HCT116 (cell line): ENCODE measurements around the gene IMPDH1. TPM values are rescaled to one million over a fixed set of nuclear protein-coding genes. Genes with fewer than 3 reads are reported as not detected.

Experiments
- ATAC-seq: fragments of 200-7000 bp; cut with Tn5 transposase; 2 replicates; pipeline ENCODE4 v1.9.1; 2020; ENCODE audit warnings: mild to moderate bottlenecking, moderate library complexity
- BruUV-seq: library from RNA; stranded (reverse); fragments of 400-500 nt; replicated peaks from 2 replicates; lab custom pipeline; 2021; lab: Mats Ljungman, UMichigan
- CTCF ChIA-PET: fragments of 300-600 bp; sonication (Branson Sonifier 250); formaldehyde crosslinking; loops from one replicate; lab custom pipeline; 2021; ENCODE audit warnings: antibody characterized with exemption; lab: Charles Lee
- POLR2A ChIA-PET: fragments of 300-600, 350-600 bp; sonication (Branson Sonifier 250); formaldehyde crosslinking; loops from one replicate; lab custom pipeline; 2021; ENCODE audit warnings: antibody characterized with exemption; lab: Charles Lee
- RAD21 ChIA-PET, 2 experiments: fragments of 300-600 bp; sonication (Branson Sonifier 250); formaldehyde crosslinking; loops; one replicate each; lab custom pipeline; 2023; ENCODE audit warnings: low total read pairs in 2 of 2; ENCODE audit not compliant: uncharacterized antibody in 2 of 2, unreplicated experiment in 2 of 2, low non-redundant PET in 1 of 2; lab: Charles Lee
- DNase-seq: peaks from one replicate; pipeline ENCODE4 v3.0.0-alpha.2; 2010; ENCODE audit warnings: low read depth, low spot score
- H2AFZ ChIP-seq: fragments of 200-600 bp; shearing (Covaris generic), sonication (generic); 2 replicates; pipeline ENCODE4 v1.6.1; 2017; ENCODE audit warnings: low read depth, mixed run types, mixed read lengths, antibody characterized with exemption, low read length; ENCODE audit not compliant: poor library complexity, severe bottlenecking
- H3K27ac ChIP-seq: 2 replicates; pipeline ENCODE4 v1.5.1; 2012; ENCODE audit warnings: low read depth, low read length
- H3K27me3 ChIP-seq: fragments of 200-600 bp; sonication (generic); 2 replicates; pipeline ENCODE4 v1.6.1; 2016; ENCODE audit warnings: mixed run types, low read length, mixed read lengths; ENCODE audit not compliant: insufficient read depth
- H3K36me3 ChIP-seq, 2 experiments: fragments of 200-500 bp in 1 of 2; fragments of 200-600 bp in 1 of 2; sonication (Bioruptor generic) in 1 of 2; sonication (generic) in 1 of 2; 2 replicates each; pipeline versions ENCODE4 v1.5.1 to v1.6.1; 2014 to 2016; ENCODE audit warnings: low read length in 2 of 2, inconsistent platforms in 1 of 2, mixed read lengths in 1 of 2, mixed run types in 1 of 2; ENCODE audit not compliant: insufficient read depth in 2 of 2, control insufficient read depth in 1 of 2
- H3K4me1 ChIP-seq, 2 experiments: fragments of 200-600 bp in 1 of 2; sonication (generic) in 1 of 2; 2 replicates each; pipeline versions ENCODE4 v1.5.1 to v1.6.1; 2012 to 2017; ENCODE audit warnings: low read length in 2 of 2, inconsistent platforms in 1 of 2, mild to moderate bottlenecking in 1 of 2, mixed read lengths in 1 of 2, mixed run types in 1 of 2, moderate library complexity in 1 of 2; ENCODE audit not compliant: insufficient read depth in 2 of 2, control insufficient read depth in 1 of 2
- H3K4me2 ChIP-seq: fragments of 200-600 bp; sonication (generic); 2 replicates; pipeline ENCODE4 v1.6.1; 2017; ENCODE audit warnings: mixed run types, low read length, mixed read lengths
- H3K4me3 ChIP-seq, 2 experiments: fragments of 200-600 bp in 1 of 2; sonication (generic) in 1 of 2; replicated peaks in 1 of 2; 2 replicates each; pipeline ENCODE4 v1.5.1; 2011 to 2016; ENCODE audit warnings: low read length in 2 of 2, control low read depth in 1 of 2, low read depth in 1 of 2, mild to moderate bottlenecking in 1 of 2, mixed read lengths in 1 of 2, mixed run types in 1 of 2
- H3K79me2 ChIP-seq: fragments of 200-600 bp; sonication (generic); 2 replicates; pipeline ENCODE4 v1.6.1; 2017; ENCODE audit warnings: mild to moderate bottlenecking, mixed run types, low read length, moderate library complexity, mixed read lengths; ENCODE audit not compliant: insufficient read depth
- H3K9ac ChIP-seq: fragments of 200-600 bp; sonication (generic); 2 replicates; pipeline ENCODE4 v1.6.1; 2016; ENCODE audit warnings: low read length, mixed read lengths
- H3K9me2 ChIP-seq: fragments of 200-600 bp; sonication (generic), shearing (Covaris generic); 2 replicates; pipeline ENCODE4 v1.6.1; 2017; ENCODE audit warnings: mixed run types, mild to moderate bottlenecking, moderate library complexity; ENCODE audit not compliant: insufficient read depth
- H3K9me3 ChIP-seq, 2 experiments: fragments of 200-500 bp in 1 of 2; fragments of 200-600 bp in 1 of 2; sonication (Bioruptor generic) in 1 of 2; sonication (generic) in 1 of 2; 2 replicates each; pipeline ENCODE4 v1.6.1; 2014 to 2017; ENCODE audit warnings: low read length in 2 of 2, mixed read lengths in 2 of 2, inconsistent platforms in 1 of 2, low read depth in 1 of 2, mild to moderate bottlenecking in 1 of 2, mixed run types in 1 of 2, moderate library complexity in 1 of 2; ENCODE audit not compliant: control insufficient read depth in 1 of 2, insufficient read depth in 1 of 2
- H4K20me1 ChIP-seq: fragments of 200-600 bp; sonication (generic), shearing (Covaris generic); 2 replicates; pipeline ENCODE4 v1.6.1; 2017; ENCODE audit warnings: mixed run types, mild to moderate bottlenecking, moderate library complexity; ENCODE audit not compliant: insufficient read depth
- CEBPB ChIP-seq: IDR thresholded peaks from 2 replicates; pipeline ENCODE4 v1.6.1; 2012; ENCODE audit warnings: low read depth
- ELF1 ChIP-seq: IDR thresholded peaks from 2 replicates; pipeline ENCODE4 v1.6.1; 2012; ENCODE audit warnings: low read depth, borderline replicate concordance
- JUND ChIP-seq: IDR thresholded peaks from 2 replicates; pipeline ENCODE4 v1.6.1; 2012
- SP1 ChIP-seq: IDR thresholded peaks from 2 replicates; pipeline ENCODE4 v1.6.1; 2012; ENCODE audit warnings: low read depth
- ZNF274 ChIP-seq: fragments of 200-500 bp; sonication (Bioruptor generic); IDR thresholded peaks from 2 replicates; pipeline ENCODE4 v1.6.1; 2014; ENCODE audit warnings: mild to moderate bottlenecking, low read depth, low read length, inconsistent platforms
- intact Hi-C: fragments of 100-400 bp; cut with micrococcal nuclease; formaldehyde crosslinking; loops from 2 replicates; pipeline ENCODE4 v1.10.0; 2022
- total RNA-seq: library from RNA; stranded (reverse); gene quantifications from one replicate; pipeline ENCODE4 v1.2.1, GENCODE V29; 2021; ENCODE audit not compliant: unreplicated experiment
- TF ChIP-seq, protein P1 (sequence below): IDR thresholded peaks from 2 replicates; pipeline ENCODE4 v1.6.1; 2012
- TF ChIP-seq, protein P2 (sequence below), 3 experiments: fragments of 200-600 bp in 1 of 3; sonication (generic) in 1 of 3; IDR thresholded peaks in 2 of 3; conservative IDR thresholded peaks in 1 of 3; 2 replicates each; pipeline ENCODE4 v1.5.1; 2012 to 2017; ENCODE audit warnings: low read depth in 2 of 3, low read length in 2 of 3, antibody characterized with exemption in 1 of 3, borderline replicate concordance in 1 of 3, control low read depth in 1 of 3, mild to moderate bottlenecking in 1 of 3, mixed read lengths in 1 of 3, mixed run types in 1 of 3, moderate library complexity in 1 of 3; ENCODE audit not compliant: insufficient read depth in 1 of 3
- TF ChIP-seq, protein P3 (sequence below): IDR thresholded peaks from 2 replicates; pipeline ENCODE4 v1.6.1; 2012
- TF ChIP-seq, protein P4 (sequence below): IDR thresholded peaks from 2 replicates; pipeline ENCODE4 v1.6.1; 2011; ENCODE audit warnings: mild to moderate bottlenecking, low read length, moderate library complexity; ENCODE audit not compliant: insufficient replicate concordance; ENCODE audit errors: extremely low read depth

IMPDH1 gene
- total RNA-seq, 1 experiment from 2014 or later: 98.2 TPM

DNA sequence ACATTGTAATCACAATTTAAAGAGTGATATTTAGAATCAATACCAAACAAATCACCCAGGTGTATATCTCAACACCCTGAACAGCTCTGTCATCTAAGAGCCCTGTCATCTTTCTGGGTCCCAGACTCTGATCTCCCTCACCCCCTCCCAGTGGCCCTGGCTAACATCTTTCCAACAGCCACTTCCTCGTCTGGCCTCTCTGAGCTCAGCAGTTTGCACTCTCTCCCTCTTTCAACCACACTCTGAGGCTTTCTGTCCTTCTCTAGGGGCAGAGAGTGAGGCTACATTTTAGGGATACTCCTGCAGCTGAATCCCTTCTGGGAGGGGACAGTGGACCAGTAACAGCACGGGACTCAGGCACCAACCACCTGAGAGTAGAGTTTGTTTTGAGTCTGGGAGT is 31.1 kb downstream of the IMPDH1 start:
- Histone ChIP-seq H3K36me3 (no peaks in the 10 kb centered on the region), H3K9me2 (no peaks in the 10 kb centered on the region), H2AFZ (no peak overlapping the region), H4K20me1 (no peaks in the 10 kb centered on the region), H3K9ac (no peak overlapping the region), H3K9me3 (no peaks in the 10 kb centered on the region), H3K79me2 (no peaks in the 10 kb centered on the region), H3K4me1 (peaks cover 0 to 7% of the 10 kb centered on the region in 2 experiments; a peak in 1 of 4 replicates), H3K4me3 (no peak overlapping the region), H3K27ac (no peak overlapping the region), H3K27me3 (no peaks in the 10 kb centered on the region), H3K4me2 (no peak overlapping the region)
- CTCF ChIA-PET: interaction anchor here (1.2 kb wide), 1 partner anchor 9 kb away, joined by 6 read pairs; no protein-coding TSS in a partner anchor
- POLR2A ChIA-PET: no interaction called here
- RAD21 ChIA-PET: no interaction called here
- intact Hi-C loops: no loop called here
- BruUV-seq: no TSS peak
- DNase-seq (no peak), ATAC-seq (no peak)
- TF ChIP-seq ELF1 (no peak), ZNF274 (no peak), CEBPB (no peak), JUND (no peak), SP1 (no peak)
- TF ChIP-seq, protein P1, sequence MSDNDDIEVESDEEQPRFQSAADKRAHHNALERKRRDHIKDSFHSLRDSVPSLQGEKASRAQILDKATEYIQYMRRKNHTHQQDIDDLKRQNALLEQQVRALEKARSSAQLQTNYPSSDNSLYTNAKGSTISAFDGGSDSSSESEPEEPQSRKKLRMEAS: no peak
- TF ChIP-seq, protein P2, sequence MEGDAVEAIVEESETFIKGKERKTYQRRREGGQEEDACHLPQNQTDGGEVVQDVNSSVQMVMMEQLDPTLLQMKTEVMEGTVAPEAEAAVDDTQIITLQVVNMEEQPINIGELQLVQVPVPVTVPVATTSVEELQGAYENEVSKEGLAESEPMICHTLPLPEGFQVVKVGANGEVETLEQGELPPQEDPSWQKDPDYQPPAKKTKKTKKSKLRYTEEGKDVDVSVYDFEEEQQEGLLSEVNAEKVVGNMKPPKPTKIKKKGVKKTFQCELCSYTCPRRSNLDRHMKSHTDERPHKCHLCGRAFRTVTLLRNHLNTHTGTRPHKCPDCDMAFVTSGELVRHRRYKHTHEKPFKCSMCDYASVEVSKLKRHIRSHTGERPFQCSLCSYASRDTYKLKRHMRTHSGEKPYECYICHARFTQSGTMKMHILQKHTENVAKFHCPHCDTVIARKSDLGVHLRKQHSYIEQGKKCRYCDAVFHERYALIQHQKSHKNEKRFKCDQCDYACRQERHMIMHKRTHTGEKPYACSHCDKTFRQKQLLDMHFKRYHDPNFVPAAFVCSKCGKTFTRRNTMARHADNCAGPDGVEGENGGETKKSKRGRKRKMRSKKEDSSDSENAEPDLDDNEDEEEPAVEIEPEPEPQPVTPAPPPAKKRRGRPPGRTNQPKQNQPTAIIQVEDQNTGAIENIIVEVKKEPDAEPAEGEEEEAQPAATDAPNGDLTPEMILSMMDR (IDR thresholded peaks at IDR 0.05 in 2 of 3, conservative IDR thresholded peaks at IDR 0.05 in 1 of 3; ENCODE audit: borderline replicate concordance in 1 of 3, insufficient read depth in 1 of 3, low read depth in 2 of 3, low read length in 2 of 3): no peak
- TF ChIP-seq, protein P3, sequence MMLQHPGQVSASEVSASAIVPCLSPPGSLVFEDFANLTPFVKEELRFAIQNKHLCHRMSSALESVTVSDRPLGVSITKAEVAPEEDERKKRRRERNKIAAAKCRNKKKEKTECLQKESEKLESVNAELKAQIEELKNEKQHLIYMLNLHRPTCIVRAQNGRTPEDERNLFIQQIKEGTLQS: no peak
- TF ChIP-seq, protein P4, sequence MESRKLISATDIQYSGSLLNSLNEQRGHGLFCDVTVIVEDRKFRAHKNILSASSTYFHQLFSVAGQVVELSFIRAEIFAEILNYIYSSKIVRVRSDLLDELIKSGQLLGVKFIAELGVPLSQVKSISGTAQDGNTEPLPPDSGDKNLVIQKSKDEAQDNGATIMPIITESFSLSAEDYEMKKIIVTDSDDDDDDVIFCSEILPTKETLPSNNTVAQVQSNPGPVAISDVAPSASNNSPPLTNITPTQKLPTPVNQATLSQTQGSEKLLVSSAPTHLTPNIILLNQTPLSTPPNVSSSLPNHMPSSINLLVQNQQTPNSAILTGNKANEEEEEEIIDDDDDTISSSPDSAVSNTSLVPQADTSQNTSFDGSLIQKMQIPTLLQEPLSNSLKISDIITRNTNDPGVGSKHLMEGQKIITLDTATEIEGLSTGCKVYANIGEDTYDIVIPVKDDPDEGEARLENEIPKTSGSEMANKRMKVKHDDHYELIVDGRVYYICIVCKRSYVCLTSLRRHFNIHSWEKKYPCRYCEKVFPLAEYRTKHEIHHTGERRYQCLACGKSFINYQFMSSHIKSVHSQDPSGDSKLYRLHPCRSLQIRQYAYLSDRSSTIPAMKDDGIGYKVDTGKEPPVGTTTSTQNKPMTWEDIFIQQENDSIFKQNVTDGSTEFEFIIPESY: no peak
